K562 (cell line): Measurements from ENCODE around the gene NQO2. TPM values are rescaled to one million over a fixed set of nuclear protein-coding genes. Genes with fewer than 3 reads are reported as not detected.

Experiments used
- ATAC-seq: fragments of 200-7000 bp; cut with Tn5 transposase; 3 replicates; pipeline ENCODE4 v1.9.1; 2020; ENCODE audit warnings: moderate library complexity
- BruUV-seq: library from RNA; stranded (reverse); fragments of 400-500 nt; replicated peaks from 2 replicates; lab custom pipeline; 2021; lab: Mats Ljungman, UMichigan
- CTCF ChIA-PET: fragments of 300-600 bp; formaldehyde crosslinking; extraction: SDS; loops from one replicate; lab custom pipeline; 2021; ENCODE audit warnings: low intra/inter-chr PET ratio; lab: Yijun Ruan, JAX
- POLR2A ChIA-PET: fragments of 300-600, 350-650 bp; sonication (Branson Sonifier 250); formaldehyde crosslinking; extraction: SDS; loops from one replicate; lab custom pipeline; 2021; ENCODE audit warnings: antibody characterized with exemption, inconsistent platforms; lab: Yijun Ruan, JAX
- DNase-seq, 4 experiments: peaks; one replicate each; pipeline versions ENCODE4 v3.0.0 to v3.0.0-alpha.2; 2011 to 2018; ENCODE audit warnings: low spot score in 3 of 4, mixed read lengths in 3 of 4; ENCODE audit errors: extremely low read depth in 1 of 4
- FAIRE-seq: peaks from 2 replicates; lab custom pipeline; 2011; peaks lifted over from hg19 to GRCh38; lab: Jason Lieb, UNC
- H2AFZ ChIP-seq: 2 replicates; pipeline ENCODE4 v1.6.0; 2011; ENCODE audit warnings: low read depth, low read length, control low read depth, inconsistent platforms
- H3K27ac ChIP-seq: fragments of 200-600 bp; 3 replicates; pipeline ENCODE4 v1.8.0; 2011; ENCODE audit warnings: low read depth, mild to moderate bottlenecking, control low read depth, inconsistent platforms, low read length, moderate library complexity, mixed read lengths; ENCODE audit errors: extremely low read depth
- H3K27me3 ChIP-seq, 2 experiments: fragments of 300-600 bp in 1 of 2; 2 replicates in 1 of 2; 3 replicates in 1 of 2; pipeline versions ENCODE4 v1.6.0 to v1.8.0; 2011; ENCODE audit warnings: inconsistent platforms in 2 of 2, low read length in 2 of 2, mild to moderate bottlenecking in 1 of 2, mixed read lengths in 1 of 2, moderate library complexity in 1 of 2; ENCODE audit not compliant: control insufficient read depth in 2 of 2, insufficient read depth in 2 of 2
- H3K36me3 ChIP-seq: fragments of 300-600 bp; 3 replicates; pipeline ENCODE4 v1.8.0; 2011; ENCODE audit warnings: mild to moderate bottlenecking, low read length, inconsistent platforms; ENCODE audit not compliant: control insufficient read depth, insufficient read depth
- H3K4me1 ChIP-seq, 2 experiments: fragments of 200-600 bp in 1 of 2; replicated peaks in 1 of 2; 2 replicates in 1 of 2; 3 replicates in 1 of 2; pipeline versions ENCODE4 v1.5.1 to v1.8.0; 2011; ENCODE audit warnings: inconsistent platforms in 2 of 2, low read length in 2 of 2, mild to moderate bottlenecking in 1 of 2, mixed read lengths in 1 of 2, moderate library complexity in 1 of 2; ENCODE audit not compliant: control insufficient read depth in 2 of 2, insufficient read depth in 2 of 2
- H3K4me2 ChIP-seq: 2 replicates; pipeline ENCODE4 v1.6.1; 2011; ENCODE audit warnings: low read length, control low read depth, inconsistent platforms, mixed read lengths; ENCODE audit not compliant: insufficient read depth
- H3K4me3 ChIP-seq: fragments of 200-600 bp; sonication (generic), shearing (Covaris generic); 2 replicates; pipeline ENCODE4 v1.5.1; 2016; ENCODE audit warnings: control low read depth, inconsistent platforms
- H3K79me2 ChIP-seq: fragments of 200-600 bp; 3 replicates; pipeline ENCODE4 v1.8.0; 2011; ENCODE audit warnings: low read length, inconsistent platforms; ENCODE audit not compliant: control insufficient read depth, insufficient read depth
- H3K9ac ChIP-seq, 2 experiments: 2 replicates each; pipeline versions ENCODE4 v1.6.0 to v1.6.1; 2011; ENCODE audit warnings: low read depth in 2 of 2, low read length in 2 of 2, control low read depth in 1 of 2, inconsistent platforms in 1 of 2, mild to moderate bottlenecking in 1 of 2, mixed read lengths in 1 of 2; ENCODE audit not compliant: insufficient read depth in 1 of 2
- H3K9me1 ChIP-seq: one replicate; pipeline ENCODE4 v1.6.0; 2011; ENCODE audit warnings: inconsistent platforms, mild to moderate bottlenecking, low read length, moderate library complexity; ENCODE audit not compliant: control insufficient read depth, insufficient read depth
- H3K9me3 ChIP-seq: replicated peaks from 2 replicates; pipeline ENCODE4 v1.5.1; 2011; ENCODE audit warnings: low read depth, low read length, inconsistent platforms; ENCODE audit not compliant: control insufficient read depth, insufficient read depth
- H4K20me1 ChIP-seq: replicated peaks from 2 replicates; pipeline ENCODE4 v1.6.1; 2011; ENCODE audit warnings: low read length, inconsistent platforms, mixed read lengths; ENCODE audit not compliant: control insufficient read depth, insufficient read depth
- ARID4B ChIP-seq: sonication (generic); formaldehyde crosslinking; IDR thresholded peaks from 2 replicates; pipeline ENCODE4 v1.8.0; 2022; ENCODE audit warnings: mild to moderate bottlenecking, missing genetic modification reagents
- CSDE1 ChIP-seq, 2 experiments: fragments of 450-650 bp; IDR thresholded peaks; 2 replicates each; pipeline ENCODE4 v1.6.1; 2016; ENCODE audit warnings: mild to moderate bottlenecking in 1 of 2
- EHMT2 ChIP-seq: fragments of 450-650 bp; IDR thresholded peaks from 2 replicates; pipeline ENCODE4 v1.6.1; 2018; ENCODE audit warnings: antibody characterized with exemption
- FIP1L1 ChIP-seq: fragments of 200-400 bp; formaldehyde crosslinking; IDR thresholded peaks from 2 replicates; pipeline ENCODE4 v1.6.1; 2018; ENCODE audit warnings: mild to moderate bottlenecking, low read depth, low read length; ENCODE audit not compliant: poor library complexity, severe bottlenecking
- MTF1 ChIP-seq: fragments of 250-450 bp; sonication (Bioruptor Pico); IDR thresholded peaks from 2 replicates; pipeline ENCODE4 v1.9.0; 2021; ENCODE audit warnings: moderate library complexity, mild to moderate bottlenecking, inconsistent platforms, borderline replicate concordance
- MYNN ChIP-seq, 2 experiments: sonication (generic); formaldehyde crosslinking in 1 of 2; IDR thresholded peaks; 2 replicates each; pipeline versions ENCODE4 v1.5.0 to v1.6.1; 2016 to 2020; ENCODE audit warnings: antibody characterized with exemption in 1 of 2, missing genetic modification reagents in 1 of 2
- NCOA1 ChIP-seq: fragments of 450-650 bp; IDR thresholded peaks from 2 replicates; pipeline ENCODE4 v1.6.1; 2016; ENCODE audit warnings: low read depth
- POLR2AphosphoS2 ChIP-seq: IDR thresholded peaks from 2 replicates; pipeline ENCODE4 v1.6.1; 2012; ENCODE audit warnings: low read length, improper control_type of control experiment
- POLR2B ChIP-seq: fragments of 450-650 bp; IDR thresholded peaks from 2 replicates; pipeline ENCODE4 v1.6.1; 2018; ENCODE audit warnings: low read depth; ENCODE audit not compliant: partially characterized antibody
- POLR2G ChIP-seq: fragments of 200-400 bp; formaldehyde crosslinking; IDR thresholded peaks from 2 replicates; pipeline ENCODE4 v1.6.1; 2017; ENCODE audit warnings: low read depth, mild to moderate bottlenecking, antibody characterized with exemption, low read length, moderate library complexity
- SUPT5H ChIP-seq: fragments of 450-650 bp; IDR thresholded peaks from 2 replicates; pipeline ENCODE4 v1.6.1; 2016
- TOE1 ChIP-seq, 2 experiments: fragments of 450-650 bp in 1 of 2; sonication (generic) in 1 of 2; formaldehyde crosslinking in 1 of 2; IDR thresholded peaks; 2 replicates each; pipeline versions ENCODE4 v1.7.1 to v1.8.0; 2016 to 2022; ENCODE audit warnings: borderline replicate concordance in 2 of 2, mild to moderate bottlenecking in 2 of 2, antibody characterized with exemption in 1 of 2, inconsistent platforms in 1 of 2, low read depth in 1 of 2, missing genetic modification reagents in 1 of 2, moderate library complexity in 1 of 2
- ZBTB26 ChIP-seq: fragments of 450-650 bp; formaldehyde crosslinking; IDR thresholded peaks from 2 replicates; pipeline ENCODE4 v1.4.0; 2022; ENCODE audit warnings: missing genetic modification characterization
- ZFX ChIP-seq: sonication (generic); formaldehyde crosslinking; IDR thresholded peaks from 2 replicates; pipeline ENCODE4 v1.8.0; 2022; ENCODE audit warnings: mild to moderate bottlenecking, missing genetic modification reagents, moderate library complexity
- WGBS: fragments of 100-300 bp; shearing (Covaris generic); methylation state at CpG from one replicate; pipeline ENCODE4 v1.1.6; 2016; ENCODE audit warnings: low coverage, mixed read lengths; ENCODE audit not compliant: insufficient coverage; ENCODE audit errors: missing lambda C conversion rate; 5-methylcytosine and 5-hydroxymethylcytosine counted together
- in situ Hi-C: fragments of 300-500 bp; cut with MboI; formaldehyde crosslinking; loops from 4 replicates; pipeline ENCODE4 v1.15.0; 2018; ENCODE audit warnings: inconsistent platforms, mixed read lengths
- intact Hi-C: fragments of 100-400 bp; cut with micrococcal nuclease; formaldehyde crosslinking; loops from 2 replicates; pipeline ENCODE4 v1.14.2; 2022
- polyA plus RNA-seq, 8 experiments: library from polyadenylated mRNA; depleted of rRNA in 4 of 8; stranded (reverse) in 5 of 8; unstranded in 3 of 8; fragments of >200 nt; fragmentation: Nextera tagmentation in 2 of 8; fragmentation: Illumina TruSeq in 1 of 8; extraction: Ambion mirVana in 2 of 8; extraction: Trizol in 1 of 8; gene quantifications; 2 replicates each; pipeline versions ENCODE4 v1.2.1 to v1.2.3, GENCODE V29; 2011 to 2014; ENCODE audit warnings: inconsistent platforms in 1 of 8, missing spikeins in 1 of 8
- total RNA-seq, 7 experiments: library from RNA; depleted of rRNA in 6 of 7; stranded (reverse); fragments of >200 nt in 6 of 7; fragmentation: Illumina TruSeq in 2 of 7; extraction: Trizol in 2 of 7; gene quantifications; 2 replicates each; pipeline versions ENCODE4 v1.2.1 to v1.2.3, GENCODE V29; 2011 to 2021; ENCODE audit warnings: low replicate concordance in 1 of 7

The NQO2 gene
- total and polyA plus RNA-seq, 9 of the 15 experiments (the other 6 are each of a cell fraction or from before 2014, with no cell fraction given), result 54.6 to 214 (median 116) TPM

GRCh38 chr6:3016473-3017280, 17.0 kb downstream of the NQO2 start (continued):
- TF ChIP-seq POLR2AphosphoS2 (peak; percentile 68; the same call in 1 of the 2 replicates), ZFX (no peak), EHMT2 (no peak), NCOA1 (no peak), FIP1L1 (no peak), TOE1 (IDR thresholded peaks at IDR 0.05; ENCODE audit: borderline replicate concordance) (no peak), TOE1 (CRISPR knock-in tag; IDR thresholded peaks at IDR 0.05; ENCODE audit: borderline replicate concordance, low read depth) (no peak)

GRCh38 chr6:3017304-3017703, 17.6 kb downstream of the NQO2 start:
- Histone ChIP-seq H3K4me3 (no peak overlapping the region), H3K4me2 (no peak overlapping the region), H3K9ac (peak overlapping the region in 1 of 2 experiments; percentile 41; a peak in 1 of 4 replicates), H3K36me3 (peaks cover 83% of the 10 kb centered on the region), H3K27me3 (no peaks in the 10 kb centered on the region), H2AFZ (no peak overlapping the region), H3K4me1 (peaks cover 2 to 11% of the 10 kb centered on the region in 2 experiments; a peak in 3 of 5 replicates), H3K9me1 (no peaks in the 10 kb centered on the region), H3K9me3 (0 out of 2 replicates have a peak, but pooled peaks cover under 1% of the 10 kb centered on the region), H3K79me2 (peaks cover 37% of the 10 kb centered on the region), H3K27ac (no peak overlapping the region), H4K20me1 (no peaks in the 10 kb centered on the region)
- no TSS peak for BruUV-seq
- POLR2A ChIA-PET, result interaction anchor here (0.7 to 1.3 kb wide), 4 partner anchors 15 to 37 kb away, joined by 3 to 7 read pairs (median 4); partner anchors contain the start of gene NQO2
- FAIRE-seq (no peak), DNase-seq (no peak), ATAC-seq (peak; percentile 5)
- in situ Hi-C loops, result no loop called here
- CTCF ChIA-PET, result no interaction called here
- intact Hi-C loops, result no loop called here
- 90% methylated on average over 9 of the region's 9 CpGs for WGBS
- TF ChIP-seq POLR2B (peak; percentile 28), CSDE1 (IDR thresholded peaks at IDR 0.05) (no peak), MTF1 (CRISPR knock-in tag) (no peak), ZBTB26 (CRISPR knock-in tag) (no peak), POLR2G (peak; percentile 87), ARID4B (no peak), SUPT5H (peak; percentile 40; the same call in 1 of the 2 replicates), MYNN (IDR thresholded peaks at IDR 0.05) (0 out of 2 replicates have a peak, but pooled peaks have one; percentile 31), MYNN (CRISPR knock-in tag; IDR thresholded peaks at IDR 0.05) (no peak)
